Upper lobe of left lung (tissue), 6 donors: ENCODE results near the gene CDC25A. TPM values are rescaled to one million over a fixed set of nuclear protein-coding genes. Genes with fewer than 3 reads are reported as not detected.
A peak's percentile ranks its signal among the peaks of the same experiment; 100 is the strongest.

ENCODE experiments used
- ATAC-seq, 2 donors: fragments of 200-7000 bp; cut with Tn5 transposase; one replicate each; pipeline ENCODE4 v1.9.1; 2022; ENCODE audit warnings: mild to moderate bottlenecking in 2 of 2, moderate library complexity in 2 of 2; ENCODE audit not compliant: low FRiP score in 2 of 2
- DNase-seq, 2 donors: peaks; one replicate each; pipeline ENCODE4 v3.0.0-alpha.2; 2019 to 2020
- H3K27ac ChIP-seq, 4 donors: fragments of 200-600 bp; sonication (generic); one replicate each; pipeline ENCODE4 v1.5.1; 2016 to 2019
- H3K27me3 ChIP-seq, 4 donors: fragments of 200-600 bp; sonication (generic); one replicate each; pipeline ENCODE4 v1.5.1; 2017 to 2019
- H3K36me3 ChIP-seq, 4 donors: fragments of 200-600 bp; sonication (generic); one replicate each; pipeline ENCODE4 v1.5.1; 2016 to 2019
- H3K4me1 ChIP-seq, 4 donors: fragments of 200-600 bp; sonication (generic); one replicate each; pipeline ENCODE4 v1.5.1; 2018 to 2019
- H3K4me3 ChIP-seq, 4 donors: fragments of 200-600 bp; sonication (generic); one replicate each; pipeline ENCODE4 v1.5.1; 2017 to 2019; ENCODE audit warnings: mild to moderate bottlenecking in 2 of 4, moderate library complexity in 1 of 4
- H3K9me3 ChIP-seq, 4 donors: fragments of 200-600 bp; sonication (generic); one replicate each; pipeline ENCODE4 v1.5.1; 2018 to 2019
- CTCF ChIP-seq, 6 experiments: fragments of 450-650 bp in 4 of 6; fragments of 200-600 bp in 2 of 6; sonication (generic) in 2 of 6; IDR thresholded peaks; one replicate each; pipeline ENCODE4 v1.5.1; 2016 to 2019; ENCODE audit warnings: antibody characterized with exemption in 6 of 6
- EP300 ChIP-seq, 4 donors: sonication (generic); formaldehyde crosslinking; IDR thresholded peaks; one replicate each; pipeline ENCODE4 v1.5.1; 2017; ENCODE audit warnings: antibody characterized with exemption in 4 of 4, control low read depth in 2 of 4
- POLR2A ChIP-seq, 4 donors: fragments of 450-650 bp; IDR thresholded peaks; one replicate each; pipeline ENCODE4 v1.5.1; 2016 to 2017; ENCODE audit warnings: antibody characterized with exemption in 4 of 4, mild to moderate bottlenecking in 2 of 4
- POLR2AphosphoS5 ChIP-seq, 2 donors: sonication (generic); formaldehyde crosslinking; IDR thresholded peaks; one replicate each; pipeline ENCODE4 v1.5.1; 2017; ENCODE audit warnings: antibody characterized with exemption in 2 of 2
- WGBS, 2 donors: methylation state at CpG; one replicate each; pipeline ENCODE4 v1.1.5; 2017 to 2018; 5-methylcytosine and 5-hydroxymethylcytosine counted together
- total RNA-seq, 6 donors: library from RNA; depleted of rRNA in 4 of 6; stranded (reverse); fragments of >200 nt in 4 of 6; gene quantifications; one replicate each; pipeline versions ENCODE4 v1.1.0 to v1.2.1, GENCODE V29; 2016 to 2021
- donor health status: DM: no; HTN: no; CAD: no; lungs with moderate emphysema.
- donor health status: DM: no; HTN: yes; CAD: no; lungs with severe emphysema.

CDC25A gene
- total RNA-seq, 6 donors from 2014 or later = 0.30 to 1.5 (median 0.93) TPM; not detected in 2

GRCh38 chr3:48232232-48232631 is 44.0 kb upstream of the CDC25A start:
- WGBS, 2 donors = 73 to 75% methylated on average over 4 of the region's 4 CpGs
- TF ChIP-seq CTCF (IDR thresholded peaks at IDR 0.05) = no peak
- no peak for TF ChIP-seq EP300 (IDR thresholded peaks at IDR 0.05)
- TF ChIP-seq POLR2A (IDR thresholded peaks at IDR 0.05) = no peak
- no peak for TF ChIP-seq POLR2AphosphoS5 (IDR thresholded peaks at IDR 0.05)

GRCh38 chr3:48226939-48227338 is 38.7 kb upstream of the CDC25A start:
- no peaks in the 10 kb centered on the region for H3K27me3 ChIP-seq
- 28 to 55% methylated on average over 3 of the region's 3 CpGs for WGBS, 2 donors
- no peak for TF ChIP-seq EP300 (IDR thresholded peaks at IDR 0.05)
- no peak for TF ChIP-seq CTCF (IDR thresholded peaks at IDR 0.05)
- no peak for TF ChIP-seq POLR2A (IDR thresholded peaks at IDR 0.05)
- TF ChIP-seq POLR2AphosphoS5 (IDR thresholded peaks at IDR 0.05) = no peak
- no peaks in the 10 kb centered on the region for H3K9me3 ChIP-seq
- ATAC-seq = no peak
- H3K4me1 ChIP-seq = peaks cover 0 to 11% (median 7%) of the 10 kb centered on the region in 4 donors
- H3K4me3 ChIP-seq = no peak overlapping the region
- H3K36me3 ChIP-seq = no peaks in the 10 kb centered on the region
- no peak for DNase-seq
- H3K27ac ChIP-seq = no peak overlapping the region

More at GRCh38 chr3:48232232-48232631, 44.0 kb upstream of the CDC25A start:
- no peak overlapping the region for H3K27ac ChIP-seq
- DNase-seq = no peak
- H3K9me3 ChIP-seq = no peaks in the 10 kb centered on the region
- H3K36me3 ChIP-seq = no peaks in the 10 kb centered on the region
- H3K4me1 ChIP-seq = peaks cover 3 to 11% (median 10%) of the 10 kb centered on the region in 4 donors
- H3K4me3 ChIP-seq = no peak overlapping the region
- ATAC-seq = no peak
- H3K27me3 ChIP-seq = no peaks in the 10 kb centered on the region

- H3K27ac ChIP-seq = no peak overlapping the region
- DNase-seq (no peak), ATAC-seq (no peak)
- TF ChIP-seq POLR2A (IDR thresholded peaks at IDR 0.05) (no peak), EP300 (IDR thresholded peaks at IDR 0.05) (no peak), CTCF (IDR thresholded peaks at IDR 0.05) (no peak), POLR2AphosphoS5 (IDR thresholded peaks at IDR 0.05) (no peak)
- no peak overlapping the region for H3K4me3 ChIP-seq
- H3K27me3 ChIP-seq = no peaks in the 10 kb centered on the region
- peaks cover 0 to 11% (median 7%) of the 10 kb centered on the region in 4 donors for H3K4me1 ChIP-seq
- 90 to 93% methylated on average over 3 of the region's 3 CpGs for WGBS, 2 donors
- no peaks in the 10 kb centered on the region for H3K9me3 ChIP-seq
- no peaks in the 10 kb centered on the region for H3K36me3 ChIP-seq
Measured at GRCh38 chr3:48225587-48225986, 37.4 kb upstream of the CDC25A start.

- no peaks in the 10 kb centered on the region for H3K9me3 ChIP-seq
- no peaks in the 10 kb centered on the region for H3K36me3 ChIP-seq
- TF ChIP-seq POLR2A (IDR thresholded peaks at IDR 0.05) = peak in 1 of 4 donors; percentile 10
- TF ChIP-seq POLR2AphosphoS5 (IDR thresholded peaks at IDR 0.05) = peak; percentile 45 to 71
- no peak for TF ChIP-seq CTCF (IDR thresholded peaks at IDR 0.05)
- TF ChIP-seq EP300 (IDR thresholded peaks at IDR 0.05) = no peak
- no peak within 1 kb of the TSS for H3K4me3 ChIP-seq
- WGBS, 2 donors = 72 to 80% methylated on average over 11 of the region's 11 CpGs
- peak within 1 kb of the TSS in 3 of 4 donors; percentile 52 to 81 (median 59) for H3K27ac ChIP-seq
- ATAC-seq = peak; percentile 46 to 72
- peaks cover 0 to 13% (median 8%) of the 10 kb centered on the region in 4 donors for H3K4me1 ChIP-seq
- H3K27me3 ChIP-seq = no peaks in the 10 kb centered on the region
- peak in 1 of 2 donors; percentile 91 for DNase-seq
Measured at GRCh38 chr3:48222616-48223513, 34.6 kb upstream of the CDC25A start, which contains the start of gene CAMP. Gene CAMP, plus strand, starts transcription at chr3:48223495. Its CDS starts 17 bp downstream, at chr3:48223512.
